HG03565 (cell line): ENCODE data around the gene CHN1.

Source experiments
- ATAC-seq: cut with Tn5 transposase; IDR thresholded peaks from one replicate; pipeline ENCODE4 v1.9.1; 2021; ENCODE audit warnings: mild to moderate bottlenecking, moderate library complexity; ENCODE audit not compliant: unreplicated experiment

The CHN1 gene

GRCh38 chr2:174972924-174973323 lies 32.3 kb downstream of the CHN1 start:
- ATAC-seq, result no peak

GRCh38 chr2:174971868-174972781 lies 33.1 kb downstream of the CHN1 start:
- ATAC-seq, result no peak

GRCh38 chr2:174970092-174970491 lies 35.1 kb downstream of the CHN1 start:
- no peak for ATAC-seq

GRCh38 chr2:174969091-174969734 lies 36.0 kb downstream of the CHN1 start:
- ATAC-seq, result no peak

GRCh38 chr2:174967691-174968260 lies 37.4 kb downstream of the CHN1 start:
- ATAC-seq, result no peak

GRCh38 chr2:174967086-174967485 lies 38.1 kb downstream of the CHN1 start:
- no peak for ATAC-seq

- ATAC-seq, result no peak
Observed at GRCh38 chr2:174965992-174966744, 39.0 kb downstream of the CHN1 start.

- no peak for ATAC-seq
Observed at GRCh38 chr2:174965551-174965950, 39.6 kb downstream of the CHN1 start.

GRCh38 chr2:174964404-174964803 lies 40.8 kb downstream of the CHN1 start:
- ATAC-seq, result no peak

- ATAC-seq, result no peak
Observed at GRCh38 chr2:174963437-174964400, 41.5 kb downstream of the CHN1 start.

- ATAC-seq, result no peak
Observed at GRCh38 chr2:174959787-174960186, 45.4 kb downstream of the CHN1 start.

- ATAC-seq, result no peak
Observed at GRCh38 chr2:174957050-174957449, 48.1 kb downstream of the CHN1 start.

GRCh38 chr2:174952607-174953006 lies 52.6 kb downstream of the CHN1 start:
- no peak for ATAC-seq

- no peak for ATAC-seq
Observed at GRCh38 chr2:174951745-174952144, 53.4 kb downstream of the CHN1 start.

GRCh38 chr2:174949988-174950687 lies 55.0 kb downstream of the CHN1 start:
- ATAC-seq, result no peak

- no peak for ATAC-seq
Observed at GRCh38 chr2:174945601-174946260, 59.5 kb downstream of the CHN1 start.

GRCh38 chr2:174939046-174939445 lies 66.1 kb downstream of the CHN1 start:
- no peak for ATAC-seq

GRCh38 chr2:174931724-174932123 lies 73.5 kb downstream of the CHN1 start:
- no peak for ATAC-seq

GRCh38 chr2:174929786-174930185 lies 75.4 kb downstream of the CHN1 start:
- ATAC-seq, result no peak
